ENCODE results near the gene KCNF1.

Gene KCNF1

DNA sequence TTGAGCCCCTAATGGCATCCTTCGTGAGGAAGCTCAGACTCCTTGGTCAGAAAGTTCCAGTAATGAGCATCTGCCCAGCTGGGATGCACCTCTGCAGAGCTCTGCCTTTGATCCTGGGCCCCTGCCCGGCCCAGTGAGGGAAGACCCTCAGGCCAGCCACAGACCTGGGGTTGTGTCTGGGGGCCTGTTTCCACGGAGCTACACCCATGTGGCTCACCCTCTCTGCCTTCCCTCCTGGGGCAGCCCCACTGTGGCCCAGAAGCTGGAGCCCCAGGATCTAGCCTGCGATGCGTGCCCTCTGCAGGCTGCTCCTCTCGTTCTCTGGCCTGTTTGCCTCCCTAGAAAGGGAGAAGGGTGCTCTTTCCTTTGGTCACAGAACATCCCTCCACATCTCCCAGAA, 9.8 kb downstream of the KCNF1 start:
- DNase-seq = no peak

DNA sequence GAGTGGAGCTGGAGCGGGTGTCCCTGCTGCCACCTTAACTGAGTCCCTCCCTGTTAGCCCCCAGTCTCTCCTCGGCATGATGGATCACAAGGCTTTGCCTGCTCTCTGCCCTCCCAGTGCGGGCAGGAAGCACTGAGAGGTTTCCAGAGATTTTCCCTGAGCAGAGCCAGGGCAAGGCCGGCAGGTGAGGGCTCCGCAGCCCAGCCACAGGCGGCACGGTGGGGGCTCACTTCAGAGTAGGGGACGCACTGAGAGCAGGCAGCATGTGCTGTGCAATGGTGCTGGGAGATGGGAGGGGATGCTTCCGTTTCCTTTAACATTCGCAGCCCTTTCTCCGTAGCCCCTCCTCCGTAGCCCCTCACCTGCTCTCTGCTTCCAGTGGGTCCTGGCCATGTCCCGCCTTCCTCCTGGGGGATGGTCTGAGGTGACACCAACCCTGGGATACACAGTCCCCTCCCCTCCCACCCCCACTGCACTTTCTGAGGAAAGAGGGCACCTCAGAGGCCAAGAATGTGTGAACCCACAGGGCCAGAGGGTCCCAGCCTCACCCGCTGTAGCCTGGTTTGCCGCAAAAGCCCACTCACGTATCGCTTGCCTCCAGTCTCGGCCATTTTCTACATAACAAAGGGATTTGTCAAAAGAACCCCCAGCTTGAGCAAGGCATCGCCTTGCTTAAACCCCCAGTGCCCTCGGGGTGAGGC, 10.7 kb downstream of the KCNF1 start:
- no peak for DNase-seq

DNA sequence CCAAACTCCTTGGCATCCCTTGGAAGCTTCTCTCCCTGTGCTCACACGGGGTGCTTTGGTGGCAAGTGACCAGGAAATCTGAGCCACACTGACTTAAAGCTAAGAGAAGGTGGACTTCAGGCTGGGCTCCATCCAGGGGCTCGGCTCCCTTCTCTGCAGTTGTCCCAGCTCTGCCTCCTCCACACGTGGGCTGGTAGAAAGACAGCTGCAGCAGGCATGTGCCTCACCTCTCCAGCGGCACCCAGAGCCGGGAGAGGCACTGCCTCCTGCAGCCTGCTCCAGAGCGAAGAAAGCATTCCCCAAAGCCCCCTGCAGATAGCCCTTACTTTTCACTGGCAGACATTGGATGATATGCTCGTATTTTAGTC, 11.3 kb downstream of the KCNF1 start:
- no peak for DNase-seq

DNA sequence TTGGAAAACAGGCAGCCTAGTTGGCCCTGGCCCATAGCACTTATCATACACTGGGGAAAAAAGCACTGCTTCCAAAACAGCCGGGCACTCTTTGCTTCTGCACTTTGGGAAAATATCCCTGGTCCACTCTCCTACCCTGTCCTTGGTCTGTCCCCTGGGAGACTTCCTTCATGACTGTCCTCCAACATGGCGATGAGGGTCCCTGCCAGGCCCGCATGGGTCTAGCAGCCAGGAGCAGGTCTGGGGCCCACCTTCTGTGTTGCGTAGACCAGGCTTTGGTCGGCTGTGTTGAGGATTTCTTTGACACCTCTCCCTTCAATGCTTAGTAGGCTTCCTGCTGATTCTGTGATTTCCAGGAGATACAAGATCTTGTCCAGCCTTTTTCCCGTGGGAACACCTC, 12.2 kb downstream of the KCNF1 start:
- no peak for DNase-seq

DNA sequence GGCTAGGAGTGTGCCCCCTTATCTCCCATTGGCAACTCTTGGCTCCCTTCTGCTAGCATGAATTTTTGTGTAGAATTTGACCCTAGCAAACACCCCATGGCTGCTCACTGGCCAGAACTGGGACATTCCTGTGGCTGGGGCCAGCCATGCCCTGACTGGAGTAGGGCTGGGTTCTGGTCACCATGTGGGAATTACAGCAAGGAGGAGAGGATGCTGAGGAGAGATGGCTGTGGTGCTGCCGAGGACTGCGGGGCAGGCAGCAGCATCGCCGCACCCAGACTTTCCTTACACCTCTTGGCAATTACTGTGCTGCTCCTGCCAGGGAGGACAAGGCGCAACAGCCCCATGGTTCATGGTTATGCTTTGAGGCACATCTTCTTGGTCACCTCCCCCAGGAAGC, 12.7 kb downstream of the KCNF1 start:
- no peak for DNase-seq

DNA sequence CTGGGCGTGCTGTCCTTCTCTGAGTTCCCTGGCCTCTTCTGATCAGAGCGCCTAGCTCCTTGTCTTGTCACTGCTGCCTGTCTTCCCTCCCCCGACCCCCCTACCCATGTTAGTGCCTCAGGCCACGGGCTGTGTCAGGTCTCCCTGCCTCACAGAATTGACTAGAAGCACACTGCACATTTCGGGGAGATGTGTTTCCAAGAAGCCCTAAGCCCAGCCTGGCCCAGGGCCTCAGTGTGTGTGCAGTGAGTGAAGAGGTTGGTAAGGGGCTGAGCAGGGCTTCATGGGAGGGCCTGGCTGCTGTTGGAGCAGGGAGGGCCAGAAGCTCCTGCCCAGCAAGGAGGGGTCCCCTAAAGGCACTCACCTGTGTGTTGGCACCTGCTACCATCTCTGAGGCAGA, 13.1 kb downstream of the KCNF1 start:
- DNase-seq = no peak

DNA sequence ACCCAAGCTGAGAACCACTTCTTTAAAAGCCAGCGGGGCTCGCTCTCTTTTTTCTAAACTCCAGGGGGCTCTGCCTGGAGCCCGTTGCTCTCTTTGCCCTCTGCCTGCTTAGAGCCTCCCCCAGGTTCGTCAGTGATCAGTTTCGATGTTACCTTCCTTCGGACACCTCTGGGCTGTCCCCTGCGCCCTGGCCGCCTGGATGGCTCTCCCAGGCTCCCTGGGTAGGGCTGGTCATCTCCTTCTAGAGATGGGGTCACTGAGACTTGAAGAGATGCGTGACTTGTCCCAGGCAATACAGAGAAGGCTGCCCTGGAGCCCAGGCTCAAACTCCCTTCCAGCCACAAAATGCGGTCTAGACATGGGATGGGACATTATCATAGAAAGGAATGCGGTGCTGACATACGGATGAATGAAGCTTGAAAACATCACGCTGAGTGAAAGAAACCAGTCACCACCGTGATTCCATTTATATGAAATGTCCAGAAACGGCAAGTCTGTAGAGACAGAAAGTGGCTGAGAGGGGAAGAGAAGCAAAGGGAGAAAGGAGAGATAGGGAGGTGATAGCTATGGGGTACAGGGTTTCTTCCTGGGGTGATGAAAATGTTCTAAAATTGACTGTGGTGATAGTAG, 14.6 kb downstream of the KCNF1 start:
- DNase-seq = no peak

DNA sequence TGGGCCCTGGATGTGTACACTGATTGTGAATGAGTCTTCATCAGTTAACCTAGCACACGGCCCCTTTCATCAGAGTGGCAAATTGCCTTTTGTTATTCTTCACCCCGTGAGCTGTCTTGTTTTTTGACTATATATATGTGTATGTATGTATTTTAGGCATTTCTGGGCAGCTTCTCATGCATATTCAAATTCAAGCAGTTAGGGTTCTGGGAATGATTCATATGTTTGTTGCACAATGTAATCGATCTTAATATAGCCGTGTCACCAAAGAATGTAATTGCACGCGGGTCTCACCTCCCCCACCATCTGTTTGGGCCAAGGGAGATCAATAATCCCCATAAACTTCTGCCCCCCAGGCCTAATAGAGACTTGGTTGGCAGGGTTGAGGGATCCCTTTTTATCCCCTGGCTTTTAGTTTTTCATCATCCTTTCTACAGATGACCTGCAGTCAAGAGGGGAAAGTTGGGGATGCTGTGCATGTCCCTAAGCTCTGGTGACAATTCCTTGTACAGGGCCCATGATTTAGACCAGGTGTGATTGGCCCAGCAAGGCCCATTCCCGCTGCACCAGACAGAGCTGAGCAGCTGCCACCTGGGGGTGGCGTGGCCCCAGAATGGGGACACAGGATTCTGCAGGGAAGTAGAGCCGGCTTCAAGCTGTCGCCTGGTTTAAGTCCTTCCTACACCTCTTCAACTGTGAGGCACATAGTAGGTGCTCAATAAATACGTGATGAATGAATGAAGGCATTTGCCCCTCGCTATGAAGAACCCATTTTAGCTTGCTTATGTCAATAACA, 19.2 kb downstream of the KCNF1 start:
- DNase-seq = no peak

DNA sequence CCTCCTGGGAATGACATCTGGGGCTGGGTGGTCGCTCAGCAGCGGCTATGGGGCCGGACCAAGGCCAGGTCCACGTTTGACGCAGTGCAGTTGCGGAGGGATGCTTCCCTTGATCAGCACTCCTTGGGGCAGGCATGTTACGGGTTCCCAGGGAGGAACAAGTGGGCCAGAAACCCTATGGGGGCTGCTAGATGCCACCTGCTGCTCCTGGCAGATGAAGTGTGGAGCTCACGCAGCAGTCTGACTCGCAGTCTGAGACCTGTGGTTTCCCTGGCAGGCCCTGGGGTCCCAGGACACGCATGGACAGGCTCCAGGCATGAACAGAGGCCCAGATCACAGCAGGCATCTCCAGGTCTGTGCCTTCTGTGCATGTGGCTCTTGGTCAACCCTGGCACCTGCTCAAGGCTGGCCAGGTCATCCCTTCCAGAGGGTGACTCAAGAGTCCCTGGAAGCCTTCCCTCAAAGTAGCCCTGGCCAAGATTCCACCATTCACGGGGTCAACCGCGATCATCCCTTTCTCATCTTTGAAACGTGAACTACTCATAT, 20.0 kb downstream of the KCNF1 start:
- no peak for DNase-seq

DNA sequence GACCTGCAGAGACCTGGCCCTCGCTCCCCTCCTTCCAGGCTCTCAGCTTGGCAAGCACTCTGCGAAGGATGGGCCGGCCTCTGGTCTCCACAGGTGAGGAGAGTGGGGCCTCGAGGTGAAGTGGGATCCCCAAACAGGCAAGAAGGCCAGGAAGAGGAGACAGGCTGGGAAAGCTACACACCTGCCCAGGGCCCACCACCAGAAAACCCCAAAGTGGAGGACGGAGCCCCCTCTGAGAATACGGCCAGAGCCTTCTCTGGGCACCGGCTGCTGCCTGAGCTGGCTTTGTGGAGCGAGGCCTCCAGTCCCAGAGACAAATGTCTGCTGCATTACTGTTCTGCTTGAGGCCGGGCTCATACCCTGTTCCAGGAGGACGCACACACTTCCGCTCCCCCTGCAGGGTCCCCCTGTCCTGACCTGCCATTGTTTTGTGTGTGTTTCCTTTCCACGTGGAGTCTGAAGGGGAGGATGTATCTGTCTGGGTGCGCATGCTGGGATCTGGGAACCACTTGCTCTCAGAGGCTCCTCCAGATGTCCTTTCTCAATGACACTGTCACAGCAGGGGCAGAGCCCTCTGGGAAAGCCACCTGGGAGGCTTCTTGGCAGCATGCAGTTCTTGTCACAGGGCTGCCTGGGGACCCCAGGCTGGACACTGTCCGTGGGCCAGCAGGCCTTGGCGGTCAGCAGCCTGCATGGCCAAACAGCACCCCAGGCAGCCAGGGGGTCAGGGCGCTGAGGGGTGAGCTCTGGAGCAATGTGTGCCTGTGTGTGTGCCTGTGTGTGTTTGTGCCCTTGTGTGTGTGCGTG, 20.8 kb downstream of the KCNF1 start:
- DNase-seq = no peak

DNA sequence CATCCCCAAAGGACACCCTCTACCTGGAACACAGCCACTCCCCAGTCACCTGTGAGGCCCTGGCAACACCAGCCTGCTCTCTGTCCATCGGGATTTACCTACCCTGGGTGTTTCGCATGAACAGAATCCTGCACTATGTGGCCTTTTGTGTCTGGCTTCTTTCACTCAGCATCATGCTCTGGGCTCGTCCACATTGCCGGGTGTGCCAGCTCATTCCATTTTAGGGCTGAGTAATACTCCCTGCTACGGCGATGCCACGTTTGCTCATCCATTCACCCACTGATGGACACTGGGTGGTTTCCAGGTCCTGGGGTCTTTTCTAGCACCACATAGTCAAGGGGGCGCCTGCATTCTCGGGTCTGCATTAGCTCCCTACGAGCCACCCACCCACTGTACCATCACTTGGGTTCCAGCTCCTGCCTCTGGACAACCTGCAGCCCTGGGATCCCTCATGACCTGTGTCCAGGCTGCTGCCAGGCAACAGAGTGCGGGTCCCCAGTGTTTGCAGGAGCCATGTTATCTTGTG, 22.0 kb downstream of the KCNF1 start:
- no peak for DNase-seq

DNA sequence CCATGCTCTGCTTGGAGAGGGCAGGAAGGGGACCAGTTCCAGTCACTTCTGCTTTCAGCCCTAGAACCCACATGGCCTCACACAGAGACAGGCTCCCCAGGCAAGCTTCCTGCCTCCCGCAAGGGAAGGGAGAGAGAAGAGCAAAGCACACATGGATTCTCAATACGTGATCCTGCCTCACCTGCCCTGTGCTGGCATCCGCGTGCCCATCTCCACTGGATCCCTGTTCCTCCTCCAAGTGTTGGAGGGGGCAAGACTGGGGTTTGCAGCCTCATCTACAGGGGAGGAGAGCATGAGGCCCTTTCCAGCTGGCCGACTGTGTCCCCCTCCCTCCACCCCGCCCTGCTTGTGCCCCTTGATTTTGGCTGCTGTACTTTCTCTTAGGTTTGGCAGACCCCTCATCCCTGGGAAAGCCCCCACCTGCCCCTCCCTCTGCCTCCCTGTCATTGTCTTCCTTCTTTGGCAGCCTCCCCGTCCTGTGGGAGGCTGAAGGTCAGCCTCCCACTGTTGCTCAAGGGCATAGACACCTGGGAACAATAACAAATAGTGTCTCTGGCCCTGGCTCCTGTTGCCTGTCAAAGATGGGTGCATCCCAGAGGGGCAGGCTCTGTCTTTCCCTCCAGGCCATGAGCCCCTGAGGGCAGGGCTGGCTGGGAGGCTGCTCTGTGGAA, 22.7 kb downstream of the KCNF1 start:
- DNase-seq = no peak

DNA sequence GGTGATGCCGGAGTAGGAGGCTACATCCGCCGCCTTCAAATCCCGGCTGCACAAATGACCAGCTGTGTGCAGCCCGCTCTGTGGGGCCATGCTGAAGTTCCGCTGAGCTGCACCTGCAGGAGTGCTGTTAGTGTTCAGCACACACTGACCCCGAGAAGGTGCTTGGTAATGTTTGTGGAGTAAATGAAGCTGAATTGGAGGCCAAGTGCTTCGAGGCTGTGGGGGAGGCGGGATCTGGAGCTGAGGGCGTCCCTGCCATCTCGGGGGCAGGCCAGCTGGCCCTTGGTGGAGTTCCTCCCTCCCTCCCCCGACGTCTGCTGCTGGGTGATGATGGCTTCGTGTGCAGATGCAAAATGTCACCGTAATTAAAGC, 23.2 kb downstream of the KCNF1 start:
- no peak for DNase-seq

DNA sequence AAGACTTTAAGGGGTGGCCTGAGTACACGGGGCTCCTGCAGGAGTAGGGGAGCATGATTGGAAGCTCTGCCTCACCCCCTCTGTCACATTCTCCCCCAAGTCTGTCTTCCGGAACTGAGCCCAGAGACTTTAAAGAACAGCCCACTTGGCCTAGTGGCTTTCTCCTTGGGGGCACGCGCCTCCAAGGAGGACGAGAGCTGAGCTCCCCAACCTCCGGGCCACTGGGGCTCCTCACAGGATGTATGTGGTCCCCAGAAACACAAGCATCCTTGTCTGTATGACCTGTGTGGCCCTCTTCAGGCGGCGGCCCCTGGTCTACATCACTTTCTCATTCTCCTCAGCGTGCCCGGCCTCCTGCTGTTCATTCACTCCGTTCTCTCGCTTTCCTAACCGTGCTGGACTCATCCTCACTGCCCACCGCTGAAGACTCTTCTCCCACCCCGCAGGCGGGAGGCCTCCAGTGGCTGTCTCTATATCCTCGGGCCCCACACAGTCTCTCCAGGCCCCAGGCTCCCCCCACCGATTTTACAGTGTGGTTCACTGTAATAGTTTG, 23.7 kb downstream of the KCNF1 start:
- no peak for DNase-seq

DNA sequence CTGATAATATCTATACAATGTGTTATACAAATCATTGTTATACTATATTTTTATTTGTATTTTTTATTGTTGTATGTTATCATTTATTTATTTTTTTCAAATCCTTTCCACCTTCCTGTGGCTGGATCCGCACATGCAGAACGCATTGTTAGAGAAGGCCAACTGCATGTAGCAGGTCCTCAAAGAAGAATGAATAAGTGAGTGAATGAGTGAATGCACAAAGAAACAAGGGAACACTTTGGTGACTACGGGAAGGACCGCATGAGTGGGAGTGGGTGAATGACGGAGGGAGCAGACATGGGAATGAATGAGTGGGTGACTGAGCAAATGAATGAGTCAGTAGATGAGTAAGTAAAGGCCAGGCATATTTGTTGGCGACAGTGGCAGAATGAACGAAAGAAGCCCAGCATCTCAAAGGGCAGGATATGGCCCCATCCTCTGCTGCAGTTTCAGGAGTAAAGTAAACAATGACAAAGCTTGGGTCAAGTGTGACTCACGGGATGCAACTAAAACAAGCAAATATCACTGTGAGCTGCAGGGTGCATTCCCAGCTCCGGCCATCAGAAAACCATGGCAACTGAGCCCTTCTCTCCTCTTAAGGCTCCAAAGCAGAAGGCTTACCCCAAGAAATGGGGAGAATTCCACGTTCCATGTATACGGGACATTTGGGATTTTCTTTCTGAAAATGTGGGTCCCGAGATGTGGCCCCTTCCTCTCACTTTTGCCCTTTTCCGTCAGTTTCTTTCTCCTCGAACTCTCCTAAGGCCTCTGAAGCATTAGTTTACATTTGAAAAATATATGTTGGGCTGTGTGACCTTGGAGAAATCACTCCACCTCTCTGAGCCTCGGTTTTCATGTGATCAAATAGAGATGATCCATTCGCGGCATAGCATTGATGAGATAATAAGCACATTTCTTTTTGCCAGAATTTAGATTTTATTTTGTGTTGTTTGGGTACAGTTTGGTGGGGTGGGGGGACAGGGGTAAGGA, 24.5 kb downstream of the KCNF1 start:
- DNase-seq = no peak

DNA sequence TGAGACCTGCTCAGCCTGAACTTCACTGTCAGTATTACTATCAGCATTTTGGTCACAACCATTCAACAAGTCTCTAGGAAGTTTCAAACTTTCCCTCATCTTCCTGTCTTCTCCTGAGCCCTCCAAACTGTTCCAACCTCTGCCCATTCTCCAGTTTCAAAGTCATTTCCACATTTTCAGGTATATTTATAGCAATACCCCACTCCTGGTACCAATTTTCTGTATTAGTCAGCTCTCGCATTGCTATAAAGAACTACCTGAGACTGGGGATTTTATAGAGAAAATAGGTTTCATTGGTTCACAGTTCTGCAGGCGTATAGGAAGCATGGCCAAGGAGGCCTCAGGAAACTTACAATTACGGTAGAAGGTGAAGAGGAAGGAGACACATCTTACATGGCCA, 27.3 kb downstream of the KCNF1 start:
- DNase-seq = no peak

DNA sequence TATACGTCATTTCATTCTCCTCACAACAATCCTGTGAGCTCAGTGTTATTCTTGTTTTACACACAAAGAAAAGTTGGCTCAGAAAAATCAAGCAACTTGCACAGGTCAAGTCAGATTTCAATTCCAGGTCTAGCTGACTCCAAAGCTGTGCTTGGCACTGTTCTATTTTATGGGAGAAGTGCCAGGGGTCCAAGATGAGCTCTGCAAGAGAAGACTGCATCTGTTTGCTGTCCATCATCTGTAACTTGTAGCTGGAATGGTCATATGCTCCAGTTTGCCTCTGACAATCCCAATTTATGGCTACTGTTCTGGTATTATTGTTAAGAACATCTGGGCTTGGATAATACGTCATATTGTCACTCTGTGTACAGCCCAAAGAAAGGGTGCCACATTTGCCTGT, 28.9 kb downstream of the KCNF1 start:
- DNase-seq = no peak

DNA sequence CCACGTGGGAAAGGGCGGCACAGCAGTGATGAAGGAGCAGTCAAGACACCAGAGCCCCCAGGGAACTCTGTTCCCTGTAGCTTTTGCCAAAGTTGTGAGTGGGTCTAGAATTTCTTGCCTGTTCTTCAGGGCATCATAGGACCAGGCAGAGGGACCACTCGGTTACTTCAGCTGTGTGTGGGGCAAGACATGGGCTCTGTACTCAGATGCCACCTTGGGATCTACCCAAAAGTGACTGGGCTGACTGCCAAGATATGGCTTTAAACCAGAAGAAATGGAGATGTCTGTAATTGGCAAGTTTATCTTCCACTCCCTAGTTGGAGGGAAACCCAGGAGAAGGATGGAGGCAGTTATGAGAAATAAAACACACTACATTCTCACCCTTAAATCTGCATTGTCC, 29.6 kb downstream of the KCNF1 start:
- DNase-seq = no peak

DNA sequence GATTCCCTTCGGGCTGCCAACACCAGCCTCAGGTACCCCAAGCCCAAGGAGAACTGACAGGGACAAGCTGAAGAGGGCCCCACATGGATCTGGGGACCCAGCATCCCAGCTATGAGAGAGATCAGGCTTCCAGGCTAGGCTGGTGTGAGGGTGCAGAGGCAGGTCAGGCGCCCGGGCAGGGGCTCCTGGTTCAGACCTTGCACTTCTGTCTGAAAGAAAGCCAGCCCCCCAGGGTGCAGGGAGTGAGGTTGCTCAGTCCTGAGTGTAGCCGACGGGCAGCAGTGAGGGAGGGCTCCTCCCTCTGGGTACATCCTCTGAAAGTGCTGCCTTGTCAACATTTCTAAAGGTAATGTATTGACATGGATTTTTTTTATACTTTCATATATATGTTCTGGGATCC, 33.1 kb downstream of the KCNF1 start:
- no peak for DNase-seq

DNA sequence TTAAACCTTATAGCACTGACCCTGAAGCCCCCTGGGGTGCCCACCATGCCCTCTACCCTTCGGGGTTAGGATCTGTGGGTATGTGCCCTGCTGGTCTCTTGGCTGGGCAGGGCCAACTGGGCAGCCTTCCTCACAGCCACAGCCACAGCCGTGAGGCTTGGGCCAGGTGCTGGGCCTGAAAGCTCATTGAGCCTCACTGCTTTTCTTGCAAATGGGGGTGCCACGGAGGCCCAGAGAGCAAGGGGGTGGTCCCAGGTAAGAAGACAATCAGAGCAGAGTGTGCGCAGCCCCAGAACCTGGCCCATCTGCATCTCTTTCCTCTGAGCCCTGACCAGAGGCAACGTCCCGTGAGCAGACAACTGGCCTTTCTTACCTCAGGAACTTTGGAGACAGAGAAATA, 34.7 kb downstream of the KCNF1 start:
- no peak for DNase-seq

DNA sequence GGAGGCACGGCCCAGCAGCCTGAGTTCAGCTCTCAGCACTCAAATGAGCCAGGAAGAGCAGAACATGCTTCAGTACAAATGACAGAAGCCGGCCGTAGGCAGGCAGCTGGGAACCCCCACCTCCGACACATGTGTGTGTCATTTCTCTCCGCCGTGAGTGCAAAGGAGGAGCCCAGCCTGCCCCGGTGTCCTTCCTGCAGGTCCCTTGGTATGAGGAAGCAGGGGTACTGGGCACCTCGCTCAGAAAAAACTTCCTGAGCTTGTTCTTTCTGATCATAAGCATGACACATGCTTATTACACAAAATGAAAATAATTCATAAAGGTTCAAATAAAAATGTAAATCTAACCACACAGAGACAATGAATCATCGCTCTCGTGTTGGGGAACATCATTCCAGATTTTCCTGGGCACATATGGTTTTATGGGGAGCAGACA, 35.3 kb downstream of the KCNF1 start:
- DNase-seq = no peak
